ENCODE results near the gene FPR3.

FPR3 gene

GRCh38 chr19:51807111-51807701 is 12.2 kb downstream of the FPR3 start:
- DNase-seq (ENCODE audit: low spot score) = no peak

- DNase-seq (ENCODE audit: low spot score) = no peak
These were observed 13.0 kb downstream of the FPR3 start for GRCh38 chr19:51807925-51808324.

- peak; percentile 38 for DNase-seq (ENCODE audit: low spot score)
These were observed 13.5 kb downstream of the FPR3 start for GRCh38 chr19:51808333-51808986.

- peak; percentile 36 for DNase-seq (ENCODE audit: low spot score)
These were observed 14.8 kb downstream of the FPR3 start for GRCh38 chr19:51809787-51810186.

GRCh38 chr19:51810223-51810622 is 15.3 kb downstream of the FPR3 start:
- DNase-seq (ENCODE audit: low spot score) = no peak

GRCh38 chr19:51811344-51811743 is 16.4 kb downstream of the FPR3 start:
- DNase-seq (ENCODE audit: low spot score) = no peak

DNA sequence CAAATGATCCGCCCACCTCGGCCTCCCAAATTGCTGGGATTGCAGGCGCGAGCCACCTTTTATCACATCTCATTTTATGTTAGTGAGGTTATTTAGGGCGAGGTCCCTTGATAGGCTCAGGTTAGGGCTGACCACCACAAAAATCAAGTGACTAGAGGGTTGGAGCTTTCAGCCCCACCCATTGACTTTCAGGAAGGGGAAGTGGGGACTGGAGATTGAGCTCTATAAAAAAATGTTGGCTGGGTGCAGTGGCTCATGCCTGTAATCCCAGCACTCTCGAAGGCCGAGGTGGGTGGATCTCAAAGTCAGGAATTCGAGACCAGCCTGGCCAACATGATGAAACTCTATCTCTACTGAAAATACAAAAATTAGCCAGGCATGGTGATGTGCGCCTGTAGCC is 20.1 kb downstream of the FPR3 start:
- no peak for DNase-seq (ENCODE audit: low spot score)

GRCh38 chr19:51816711-51817110 is 21.8 kb downstream of the FPR3 start:
- DNase-seq (ENCODE audit: low spot score) = no peak

DNA sequence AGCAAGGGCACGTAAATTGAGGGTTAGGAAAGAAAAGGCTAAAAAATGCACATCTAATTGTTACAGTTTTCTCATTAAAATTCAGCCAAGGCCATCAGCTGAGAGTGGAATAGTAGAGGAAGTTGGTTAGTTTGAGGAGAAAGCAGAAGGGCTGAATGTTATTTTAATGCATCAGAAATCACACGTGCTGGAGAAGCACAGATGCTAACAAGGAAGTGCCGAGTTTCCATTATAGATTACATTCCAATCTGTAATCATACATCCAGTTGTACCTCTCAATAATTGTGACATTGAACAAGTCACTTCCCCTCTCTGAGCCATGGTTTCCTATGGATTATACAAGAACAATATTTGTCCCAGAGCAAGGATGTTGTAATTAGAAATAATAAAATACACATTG is 25.1 kb downstream of the FPR3 start:
- no peak for DNase-seq (ENCODE audit: low spot score)

DNA sequence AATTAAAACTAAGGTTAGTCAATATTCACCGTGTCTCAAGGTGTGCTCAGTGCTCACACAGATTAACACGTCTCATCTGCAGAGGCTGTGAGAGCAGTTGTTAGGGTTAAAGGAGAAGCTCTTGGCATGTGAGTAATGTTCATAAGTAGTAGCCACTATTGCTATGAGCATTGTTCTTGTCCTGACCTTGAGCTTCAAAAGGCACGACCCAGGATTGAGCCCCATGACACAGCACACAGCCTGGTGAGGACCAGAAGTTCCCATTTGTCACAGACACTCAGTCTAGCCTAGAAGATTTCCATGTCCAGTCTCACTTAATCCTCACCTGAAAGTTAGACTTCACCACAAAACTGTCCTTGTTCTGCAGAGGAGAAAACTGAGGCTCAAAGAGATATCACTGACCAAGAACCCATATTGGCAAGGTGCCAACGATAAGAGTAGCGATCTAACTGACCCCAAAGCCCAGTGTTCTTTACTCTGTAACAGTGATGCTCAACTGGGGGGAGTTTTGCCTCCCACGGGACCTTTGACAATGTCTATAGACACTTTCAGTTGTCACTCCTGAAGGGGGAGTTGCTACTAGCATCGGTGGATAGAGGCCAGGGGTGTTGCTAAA is 26.0 kb downstream of the FPR3 start:
- no peak for DNase-seq (ENCODE audit: low spot score)

DNA sequence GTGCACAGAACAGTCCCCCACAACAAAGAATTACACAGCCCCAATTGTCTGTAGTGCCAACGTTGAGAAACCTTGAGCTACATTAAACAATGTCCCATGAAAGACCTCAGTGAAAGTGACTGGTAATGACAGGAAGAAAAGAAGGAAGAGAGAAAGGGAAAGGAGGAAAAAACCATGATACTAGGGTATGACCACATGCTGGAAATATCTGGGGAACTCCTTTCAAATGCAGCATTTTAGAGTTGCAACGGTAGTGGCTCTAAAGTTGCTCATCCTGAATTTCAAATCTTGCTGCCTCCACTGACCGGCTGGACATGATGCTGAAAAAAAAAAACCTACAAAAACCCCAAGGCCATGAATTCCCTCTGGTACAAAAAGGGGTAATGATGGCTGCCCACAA is 26.5 kb downstream of the FPR3 start:
- DNase-seq (ENCODE audit: low spot score) = no peak

GRCh38 chr19:51821921-51822320 is 27.0 kb downstream of the FPR3 start:
- no peak for DNase-seq (ENCODE audit: low spot score)

DNA sequence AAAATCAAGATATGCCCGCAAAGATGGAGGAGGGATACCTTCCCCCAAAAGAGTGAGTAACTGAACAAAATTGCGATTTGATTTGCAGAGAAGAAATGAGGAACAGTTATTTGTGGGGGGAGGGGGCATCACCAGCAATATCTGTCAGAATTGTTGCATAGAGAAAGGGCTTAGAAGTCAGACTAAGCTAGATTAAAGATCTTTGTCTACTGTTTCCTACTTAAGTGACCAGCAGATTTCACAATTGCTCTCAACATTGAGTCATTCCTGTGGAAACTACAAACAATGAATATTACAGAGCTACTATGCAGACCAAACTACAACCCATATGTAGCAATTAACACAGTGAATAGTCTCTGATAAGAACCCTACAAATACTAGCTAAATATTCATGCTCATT is 27.4 kb downstream of the FPR3 start:
- peak; percentile 39 for DNase-seq (ENCODE audit: low spot score)

GRCh38 chr19:51822946-51823345 is 28.0 kb downstream of the FPR3 start:
- no peak for DNase-seq (ENCODE audit: low spot score)

GRCh38 chr19:51824281-51825005 is 29.5 kb downstream of the FPR3 start:
- no peak for DNase-seq (ENCODE audit: low spot score)

- DNase-seq (ENCODE audit: low spot score) = no peak
These were observed 35.3 kb downstream of the FPR3 start for GRCh38 chr19:51830274-51830673.

DNA sequence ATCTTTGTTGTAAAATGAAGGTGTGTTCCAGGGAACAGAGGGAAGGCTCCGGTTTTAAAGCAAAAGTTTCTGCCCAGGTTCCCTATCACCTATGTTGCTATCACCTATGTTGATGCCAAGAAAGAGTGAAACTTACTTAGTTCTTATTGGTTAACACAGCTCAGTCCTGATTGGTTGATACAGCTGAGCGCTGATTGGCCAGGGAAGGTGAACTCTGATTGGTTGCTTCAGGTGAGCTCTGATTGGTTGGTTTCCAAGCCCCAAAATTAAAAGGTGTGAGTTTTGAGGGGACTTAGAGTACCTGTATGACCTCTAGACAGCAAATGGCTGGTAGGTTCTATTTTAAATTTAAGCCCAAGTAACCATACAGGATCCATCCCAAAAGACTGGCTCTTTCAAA is 42.2 kb downstream of the FPR3 start:
- DNase-seq (ENCODE audit: low spot score) = no peak

DNA sequence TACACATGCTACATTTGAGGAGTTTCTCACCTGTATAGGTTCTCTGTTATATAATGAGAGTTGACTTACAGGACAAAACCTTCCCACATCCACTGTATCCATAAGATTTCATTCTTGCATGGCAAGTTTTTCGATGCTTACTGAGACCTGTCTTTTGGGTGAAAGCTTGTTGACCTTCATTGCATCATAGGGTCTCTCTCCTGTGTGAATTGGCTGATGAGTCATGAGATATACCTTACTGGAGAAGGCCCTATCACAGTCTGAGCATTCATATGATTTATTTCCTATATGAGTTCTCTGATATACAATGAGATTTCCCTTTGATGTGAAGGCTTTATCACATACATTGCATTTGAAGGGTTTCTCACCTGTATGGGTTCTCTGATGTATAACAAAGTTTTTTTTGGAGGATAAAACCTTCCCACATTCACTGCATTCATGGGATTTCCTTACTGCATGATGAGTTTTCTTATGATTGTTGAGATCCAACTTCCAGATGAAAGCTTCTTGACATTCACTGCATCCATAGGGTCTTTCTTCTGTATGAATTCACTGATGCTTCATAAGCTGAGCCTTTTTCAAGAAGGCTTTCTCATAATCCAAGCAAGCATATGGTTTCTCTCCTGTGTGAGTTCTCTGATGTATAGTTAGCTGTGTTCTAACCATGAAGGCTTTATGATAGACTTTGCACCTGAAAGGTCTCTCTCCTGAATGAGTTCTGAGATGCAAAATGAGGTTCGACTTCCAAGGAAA is 67.1 kb downstream of the FPR3 start:
- DNase-seq (ENCODE audit: low spot score) = no peak

GRCh38 chr19:51873097-51873496 is 78.1 kb downstream of the FPR3 start:
- no peak for DNase-seq (ENCODE audit: low spot score)
